Lung (tissue), 12 donors: Measurements from ENCODE around the gene KCNT1. TPM values are rescaled to one million over a fixed set of nuclear protein-coding genes. Genes with fewer than 3 reads are reported as not detected.

Experiments used
- ATAC-seq: fragments of 200-7000 bp; cut with Tn5 transposase; one replicate; pipeline ENCODE4 v1.9.1; 2020; ENCODE audit warnings: moderate number of reproducible peaks; ENCODE audit not compliant: insufficient read depth, low FRiP score
- DNase-seq, 3 donors: peaks; one replicate each; pipeline ENCODE4 v3.0.0-alpha.2; 2013 to 2017
- H3K27ac ChIP-seq, 2 donors: one replicate each; pipeline ENCODE4 v1.5.1; 2013; ENCODE audit warnings: mild to moderate bottlenecking in 2 of 2, moderate library complexity in 2 of 2, control low read depth in 1 of 2, inconsistent platforms in 1 of 2, low read depth in 1 of 2, low read length in 1 of 2
- H3K27me3 ChIP-seq, 3 donors: one replicate each; pipeline ENCODE4 v1.5.1; 2013; ENCODE audit warnings: low read length in 2 of 3; ENCODE audit not compliant: control insufficient read depth in 3 of 3, insufficient read depth in 3 of 3
- H3K36me3 ChIP-seq, 4 donors: one replicate each; pipeline ENCODE4 v1.5.1; 2013; ENCODE audit warnings: low read length in 4 of 4, mild to moderate bottlenecking in 1 of 4, moderate library complexity in 1 of 4; ENCODE audit not compliant: control insufficient read depth in 4 of 4, insufficient read depth in 4 of 4
- H3K4me1 ChIP-seq, 5 donors: one replicate each; pipeline ENCODE4 v1.5.1; 2013; ENCODE audit warnings: low read length in 5 of 5, mild to moderate bottlenecking in 2 of 5, moderate library complexity in 1 of 5; ENCODE audit not compliant: control insufficient read depth in 5 of 5, insufficient read depth in 5 of 5
- H3K4me3 ChIP-seq: one replicate; pipeline ENCODE4 v1.5.1; 2013; ENCODE audit warnings: mild to moderate bottlenecking, control low read depth, moderate library complexity
- H3K9ac ChIP-seq, 2 donors: one replicate each; pipeline ENCODE4 v1.5.1; 2013; ENCODE audit warnings: low read length in 2 of 2, control low read depth in 1 of 2; ENCODE audit not compliant: insufficient read depth in 1 of 2
- H3K9me3 ChIP-seq, 4 donors: one replicate each; pipeline ENCODE4 v1.5.1; 2013; ENCODE audit warnings: low read length in 3 of 4, mild to moderate bottlenecking in 1 of 4, moderate library complexity in 1 of 4; ENCODE audit not compliant: control insufficient read depth in 4 of 4, insufficient read depth in 3 of 4
- WGBS, 2 donors: extraction: QIAGEN DNeasy Blood & Tissue Kit; methylation state at CpG; one replicate each; pipeline ENCODE4 v1.1.7; 2013; 5-methylcytosine and 5-hydroxymethylcytosine counted together
- polyA plus RNA-seq, 2 donors: library from polyadenylated mRNA; stranded (reverse); fragments of 200-250 nt; gene quantifications; one replicate each; pipeline ENCODE4 v1.2.1, GENCODE V29; 2013
- total RNA-seq, 2 donors: library from RNA; depleted of rRNA in 1 of 2; stranded (reverse); fragments of >200 nt in 1 of 2; gene quantifications; one replicate each; pipeline ENCODE4 v1.2.1, GENCODE V29; 2014 to 2021
- TF ChIP-seq, protein P1 (sequence below): IDR thresholded peaks from 2 replicates; pipeline ENCODE4 v1.5.1; 2012; ENCODE audit warnings: mild to moderate bottlenecking; ENCODE audit errors: control extremely low read depth, extremely low read depth
- donor health status: control.
- donor health status: control.
- donor health status: Bipolar disorder and iron deficiency.
- donor health status: healthy.
- donor health status: DM: yes; HTN: yes; CAD: no.

KCNT1 gene
- total and polyA plus RNA-seq, 4 donors, result 0.06 to 0.28 (median 0.11) TPM

DNA sequence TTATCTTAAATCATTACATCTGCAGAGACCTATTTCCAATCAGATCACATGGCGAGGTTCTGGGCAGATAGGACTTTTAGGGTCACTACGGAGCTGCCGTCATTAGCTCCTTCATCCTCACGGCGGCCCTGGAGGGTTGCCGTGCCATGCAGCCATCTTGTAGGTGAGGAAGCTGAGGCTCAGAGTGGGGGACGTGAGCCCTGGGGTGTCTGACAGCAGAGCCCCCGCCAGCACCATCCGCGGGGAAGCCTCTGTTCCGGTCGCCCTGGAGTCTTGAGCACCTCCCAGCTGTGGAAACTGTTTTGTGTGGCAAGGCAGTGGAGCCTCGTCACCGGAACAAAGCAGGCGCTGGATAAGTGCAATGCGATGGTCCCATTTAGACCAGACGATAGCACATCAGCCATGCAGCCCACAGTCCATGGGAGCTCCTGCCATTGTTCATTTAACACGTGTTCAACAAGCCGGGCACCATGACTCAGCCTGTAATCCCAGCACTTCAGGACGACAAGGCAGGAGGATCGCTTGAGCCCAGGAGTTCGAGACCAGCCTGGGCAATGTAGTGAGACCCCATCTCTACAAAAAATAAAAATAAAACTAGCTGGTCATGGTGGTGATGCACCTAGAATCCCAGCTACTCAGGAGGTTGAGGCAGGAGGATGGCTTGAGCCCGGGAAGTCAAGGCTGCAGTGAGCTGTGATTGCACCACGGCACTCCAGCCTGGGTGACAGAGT is 61.9 kb downstream of the KCNT1 start:
- 88 to 91% methylated on average over 24 of the region's 24 CpGs for WGBS, 2 donors
- Histone ChIP-seq H3K4me1 (no peaks in the 10 kb centered on the region), H3K9ac (no peak overlapping the region), H3K9me3 (peaks cover 0 to 17% (median 2%) of the 10 kb centered on the region in 4 donors), H3K27ac (no peak overlapping the region), H3K36me3 (no peaks in the 10 kb centered on the region), H3K27me3 (no peaks in the 10 kb centered on the region), H3K4me3 (no peak overlapping the region)
- no peak for DNase-seq
- TF ChIP-seq, protein P1, sequence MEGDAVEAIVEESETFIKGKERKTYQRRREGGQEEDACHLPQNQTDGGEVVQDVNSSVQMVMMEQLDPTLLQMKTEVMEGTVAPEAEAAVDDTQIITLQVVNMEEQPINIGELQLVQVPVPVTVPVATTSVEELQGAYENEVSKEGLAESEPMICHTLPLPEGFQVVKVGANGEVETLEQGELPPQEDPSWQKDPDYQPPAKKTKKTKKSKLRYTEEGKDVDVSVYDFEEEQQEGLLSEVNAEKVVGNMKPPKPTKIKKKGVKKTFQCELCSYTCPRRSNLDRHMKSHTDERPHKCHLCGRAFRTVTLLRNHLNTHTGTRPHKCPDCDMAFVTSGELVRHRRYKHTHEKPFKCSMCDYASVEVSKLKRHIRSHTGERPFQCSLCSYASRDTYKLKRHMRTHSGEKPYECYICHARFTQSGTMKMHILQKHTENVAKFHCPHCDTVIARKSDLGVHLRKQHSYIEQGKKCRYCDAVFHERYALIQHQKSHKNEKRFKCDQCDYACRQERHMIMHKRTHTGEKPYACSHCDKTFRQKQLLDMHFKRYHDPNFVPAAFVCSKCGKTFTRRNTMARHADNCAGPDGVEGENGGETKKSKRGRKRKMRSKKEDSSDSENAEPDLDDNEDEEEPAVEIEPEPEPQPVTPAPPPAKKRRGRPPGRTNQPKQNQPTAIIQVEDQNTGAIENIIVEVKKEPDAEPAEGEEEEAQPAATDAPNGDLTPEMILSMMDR, result no peak
- ATAC-seq, result no peak

DNA sequence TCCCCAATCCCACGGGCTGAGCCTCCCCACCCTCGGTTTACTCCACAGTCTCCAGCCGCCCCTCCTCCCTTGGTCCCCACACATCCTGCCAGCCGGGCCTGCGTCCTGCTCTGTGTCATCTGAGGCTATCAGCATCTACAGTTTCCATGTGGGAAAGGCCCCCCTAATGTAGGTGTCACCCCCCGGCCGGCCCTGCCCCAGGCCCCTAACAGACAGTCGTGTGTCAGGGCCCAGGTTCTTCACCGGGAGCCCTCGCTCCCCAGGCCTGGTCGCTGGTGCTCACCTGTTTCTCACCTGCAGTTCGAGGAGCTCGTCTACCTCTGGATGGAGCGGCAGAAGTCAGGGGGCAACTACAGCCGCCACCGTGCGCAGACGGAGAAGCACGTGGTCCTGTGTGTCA is 62.7 kb downstream of the KCNT1 start:
- no peak for DNase-seq
- Histone ChIP-seq H3K36me3 (no peaks in the 10 kb centered on the region), H3K9ac (no peak overlapping the region), H3K4me1 (no peaks in the 10 kb centered on the region), H3K27me3 (no peaks in the 10 kb centered on the region), H3K9me3 (peaks cover 0 to 17% (median 2%) of the 10 kb centered on the region in 4 donors), H3K4me3 (no peak overlapping the region), H3K27ac (no peak overlapping the region)
- TF ChIP-seq, protein P1, result no peak
- ATAC-seq, result no peak
- WGBS, 2 donors, result 88 to 92% methylated on average over 19 of the region's 19 CpGs

DNA sequence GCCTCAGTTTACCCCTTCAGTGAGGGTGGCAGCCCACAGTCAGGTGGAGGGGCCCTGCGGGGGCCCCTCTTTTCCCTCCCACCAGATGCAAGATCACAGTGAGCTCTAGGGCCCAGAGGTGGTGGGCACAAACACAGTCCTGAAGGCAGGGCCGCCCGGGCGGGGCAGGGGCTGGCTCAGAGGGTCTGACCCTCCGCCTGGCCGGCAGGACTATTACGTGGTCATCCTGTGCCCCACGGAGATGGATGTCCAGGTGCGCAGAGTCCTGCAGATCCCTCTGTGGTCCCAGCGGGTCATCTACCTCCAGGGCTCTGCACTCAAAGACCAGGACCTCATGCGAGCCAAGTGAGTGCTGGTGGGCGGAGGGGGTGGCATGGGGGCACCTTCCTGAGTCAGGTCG is 63.4 kb downstream of the KCNT1 start:
- DNase-seq (no peak), ATAC-seq (no peak)
- no peaks in the 10 kb centered on the region for H3K27me3 ChIP-seq
- TF ChIP-seq, protein P1, result no peak
- WGBS, 2 donors, result 96 to 99% methylated on average over 13 of the region's 13 CpGs
- H3K9me3 ChIP-seq, result peaks cover 0 to 17% (median 2%) of the 10 kb centered on the region in 4 donors
- no peaks in the 10 kb centered on the region for H3K36me3 ChIP-seq
- H3K4me1 ChIP-seq, result no peaks in the 10 kb centered on the region
- H3K27ac ChIP-seq, result no peak overlapping the region
- no peak overlapping the region for H3K4me3 ChIP-seq
- H3K9ac ChIP-seq, result no peak overlapping the region
